Heart left ventricle (tissue), 16 donors: ENCODE data around the gene KRTAP4-4. TPM values are rescaled to one million over a fixed set of nuclear protein-coding genes. Genes with fewer than 3 reads are reported as not detected.
"Not testable (repeated sequence)": the region's sequence is repeated elsewhere in the genome, so short reads cannot be mapped to it uniquely, and the experiment has no call there.

Experiments used
- ATAC-seq, 4 donors: fragments of 200-7000 bp; cut with Tn5 transposase; one replicate each; pipeline ENCODE4 v1.9.1; 2020 to 2022; ENCODE audit warnings: moderate library complexity in 4 of 4, mild to moderate bottlenecking in 3 of 4, moderate number of reproducible peaks in 1 of 4
- DNase-seq, 5 donors: peaks; one replicate each; pipeline ENCODE4 v3.0.0-alpha.2; 2020
- H3K27ac ChIP-seq, 12 donors: fragments of 200-600 bp; sonication (generic) in 4 of 12; one replicate each; pipeline versions ENCODE4 v1.5.0 to v1.8.0; 2016 to 2022; ENCODE audit warnings: mild to moderate bottlenecking in 2 of 12
- H3K27me3 ChIP-seq, 9 donors: fragments of 200-600 bp; sonication (generic) in 2 of 9; one replicate each; pipeline versions ENCODE4 v1.5.1 to v1.8.0; 2016 to 2022; ENCODE audit warnings: mild to moderate bottlenecking in 3 of 9
- H3K36me3 ChIP-seq, 9 donors: fragments of 200-600 bp; sonication (generic) in 2 of 9; one replicate each; pipeline versions ENCODE4 v1.5.0 to v1.8.0; 2018 to 2022; ENCODE audit warnings: mild to moderate bottlenecking in 2 of 9
- H3K4me1 ChIP-seq, 12 donors: fragments of 200-600 bp; sonication (generic) in 4 of 12; one replicate each; pipeline versions ENCODE4 v1.5.0 to v1.8.0; 2016 to 2022; ENCODE audit warnings: mild to moderate bottlenecking in 3 of 12
- H3K4me3 ChIP-seq, 12 donors: fragments of 200-600 bp; sonication (generic) in 4 of 12; one replicate each; pipeline versions ENCODE4 v1.5.0 to v1.8.0; 2017 to 2022; ENCODE audit warnings: mild to moderate bottlenecking in 9 of 12, moderate library complexity in 4 of 12
- H3K9me3 ChIP-seq, 12 donors: fragments of 200-600 bp; sonication (generic) in 4 of 12; one replicate each; pipeline versions ENCODE4 v1.5.0 to v1.8.0; 2016 to 2022; ENCODE audit warnings: mild to moderate bottlenecking in 1 of 12
- CTCF ChIP-seq, 12 donors: fragments of 200-600 bp; sonication (generic) in 4 of 12; IDR thresholded peaks; one replicate each; pipeline versions ENCODE4 v1.5.0 to v1.8.0; 2018 to 2022; ENCODE audit warnings: antibody characterized with exemption in 12 of 12, mild to moderate bottlenecking in 5 of 12
- POLR2A ChIP-seq, 2 donors: fragments of 450-650 bp; IDR thresholded peaks; one replicate each; pipeline ENCODE4 v1.6.1; 2017; ENCODE audit warnings: antibody characterized with exemption in 2 of 2, mild to moderate bottlenecking in 2 of 2, moderate library complexity in 2 of 2
- WGBS, 4 donors: extraction: QIAGEN DNeasy Blood & Tissue Kit in 2 of 4; methylation state at CpG; one replicate each; pipeline versions ENCODE4 v1.1.5 to v1.1.7; 2013 to 2018; 5-methylcytosine and 5-hydroxymethylcytosine counted together
- intact Hi-C, 10 donors: fragments of 100-400 bp; cut with DNase I; formaldehyde crosslinking; loops; one replicate each; pipeline versions ENCODE4 v1.11.1 to v1.14.2; 2022
- polyA plus RNA-seq, 2 donors: library from polyadenylated mRNA; stranded (reverse); fragments of 200-250 nt; gene quantifications; one replicate each; pipeline ENCODE4 v1.2.3, GENCODE V29; 2013
- total RNA-seq, 9 donors: library from RNA; depleted of rRNA in 2 of 9; stranded (reverse); fragments of >200 nt in 2 of 9; fragmentation: NEBNext Ultra II Directional in 3 of 9; extraction: Animal tissue kit (Norgen Biotek cat#: 25700) in 3 of 9; gene quantifications; one replicate each; pipeline versions ENCODE4 v1.1.0 to v1.2.4, GENCODE V29; 2016 to 2023
- donor health status: ischemic (EF 13 %, LVEDD 7.1; RV severe dilation, severe dysfunction).
- donor health status: healthy with polysubstance abuse.
- donor health status: DM: no; HTN: yes; CAD: no.
- donor health status: DM: no; HTN: no; CAD: no.
- donor health status: ischemic (EF 25% LVEDD 6.9; RV normal size, moderate dysfunction).
- donor health status: ischemic (EF 25% LVEDD 5.7; RV mildly dilated, moderate dysfunction).
- donor health status: healthy.
- donor health status: DM: yes; HTN: yes; CAD: no.
- donor health status: ischemic (EF 35%, LVEDD 5.7; RV mildly dilated, moderate dysfunction).
- donor health status: nonischemic (EF 11% LVEDD 7.7; RV severe dilation, severe dysfunction).
- donor health status: DM: yes; HTN: yes; CAD: no.
- donor health status: PGD.
- donor health status: ischemic (EF 29% LVEDD 5.4; RV normal size, mild dysfunction).
- donor health status: nonischemic (EF 23%, LVEDD 6.1; RV moderate dilation, normal function).

KRTAP4-4 gene
- total and polyA plus RNA-seq, 11 donors: not detected

- WGBS, 4 donors: 58 to 72% (median 66%) methylated on average over 2 of the region's 2 CpGs
- H3K36me3 ChIP-seq: no peaks in the 10 kb centered on the region
- peaks cover 0 to 32% (median 0%) of the 10 kb centered on the region in 9 donors for H3K27me3 ChIP-seq
- H3K9me3 ChIP-seq: peaks cover 0 to 4% (median 0%) of the 10 kb centered on the region in 12 donors
- no peak overlapping the region for H3K27ac ChIP-seq
- TF ChIP-seq CTCF (IDR thresholded peaks at IDR 0.05) (no peak), POLR2A (IDR thresholded peaks at IDR 0.05) (no peak)
- intact Hi-C loops: no loop called here
- no peak for DNase-seq
- no peak for ATAC-seq
- H3K4me3 ChIP-seq: no peak overlapping the region
- no peaks in the 10 kb centered on the region for H3K4me1 ChIP-seq
Measured at GRCh38 chr17:41151525-41151924, 9.0 kb downstream of the KRTAP4-4 start.

- no peak overlapping the region for H3K27ac ChIP-seq
- TF ChIP-seq CTCF (IDR thresholded peaks at IDR 0.05) (no peak), POLR2A (IDR thresholded peaks at IDR 0.05) (no peak)
- DNase-seq (no peak), ATAC-seq (no peak)
- no peaks in the 10 kb centered on the region for H3K36me3 ChIP-seq
- intact Hi-C loops: no loop called here
- H3K4me1 ChIP-seq: no peaks in the 10 kb centered on the region
- WGBS, 4 donors: 77 to 85% (median 82%) methylated on average over 4 of the region's 4 CpGs
- no peak overlapping the region for H3K4me3 ChIP-seq
- H3K9me3 ChIP-seq: peaks cover 0 to 4% (median 0%) of the 10 kb centered on the region in 12 donors
- peaks cover 0 to 32% (median 0%) of the 10 kb centered on the region in 9 donors for H3K27me3 ChIP-seq
Measured at GRCh38 chr17:41150026-41150425, 10.5 kb downstream of the KRTAP4-4 start.

- H3K9me3 ChIP-seq: peaks cover 0 to 3% (median 0%) of the 10 kb centered on the region in 12 donors
- no peak within 1 kb of the TSS for H3K27ac ChIP-seq
- 0 to 59% (median 45%) methylated on average over 1 to 2 of the region's 2 CpGs for WGBS, 4 donors
- ATAC-seq (no peak), DNase-seq (no peak)
- no peaks in the 10 kb centered on the region for H3K36me3 ChIP-seq
- H3K4me3 ChIP-seq: no peak within 1 kb of the TSS
- peaks cover 0 to 28% (median 0%) of the 10 kb centered on the region in 9 donors for H3K27me3 ChIP-seq
- H3K4me1 ChIP-seq: no peaks in the 10 kb centered on the region
- intact Hi-C loops: no loop called here
- TF ChIP-seq CTCF (IDR thresholded peaks at IDR 0.05): no peak
- TF ChIP-seq POLR2A (IDR thresholded peaks at IDR 0.05): no peak
Measured at GRCh38 chr17:41149652-41149985, 10.9 kb downstream of the KRTAP4-4 start, which contains the start of gene KRTAP4-5. TSS of gene KRTAP4-5 (minus strand) at chr17:41149825. CDS start at chr17:41149767, 58 bp downstream.

- H3K36me3 ChIP-seq: not testable (repeated sequence)
Measured at GRCh38 chr17:41148971-41149651, 11.4 kb downstream of the KRTAP4-4 start.

More at GRCh38 chr17:41148971-41149651, 11.4 kb downstream of the KRTAP4-4 start:
- H3K4me1 ChIP-seq, ATAC-seq, DNase-seq, intact Hi-C loops, H3K4me3 ChIP-seq, H3K9me3 ChIP-seq, H3K27ac ChIP-seq: not testable (repeated sequence)
- 69 to 71% (median 70%) methylated on average over 10 of the region's 10 CpGs for WGBS, 4 donors
- H3K27me3 ChIP-seq: peaks cover 0 to 28% (median 0%) of the 10 kb centered on the region in 9 donors
